ENCODE data around the gene BTK. TPM values are rescaled to one million over a fixed set of nuclear protein-coding genes. Genes with fewer than 3 reads are reported as not detected.

BTK gene
- total RNA-seq, 1 experiment from 2014 or later, result 0.35 TPM

- Histone ChIP-seq H2BK12ac (ENCODE audit: insufficient read length, low read depth, low read length) (no peak overlapping the region), H3K27me3 (ENCODE audit: insufficient read depth, low read length) (no peaks in the 10 kb centered on the region), H3K79me2 (ENCODE audit: insufficient read depth, low read length) (peaks cover 10% of the 10 kb centered on the region; the same call in 1 of the 2 replicates), H3K18ac (ENCODE audit: insufficient read length, low read depth, low read length) (peak overlapping the region; percentile 7), H2AFZ (ENCODE audit: low read length) (no peak overlapping the region), H3K4me2 (ENCODE audit: insufficient read depth, insufficient read length, low read length) (peak overlapping the region; percentile 91), H2BK15ac (ENCODE audit: low read depth, low read length) (no peak overlapping the region), H3K14ac (ENCODE audit: insufficient read depth, low read length) (no peak overlapping the region), H3K23ac (ENCODE audit: insufficient read length, low read depth, low read length) (no peak overlapping the region), H3K23me2 (ENCODE audit: insufficient read length, low read depth, low read length, poor library complexity, severe bottlenecking) (peaks cover 3% of the 10 kb centered on the region), H2AK5ac (ENCODE audit: insufficient read length, low read length) (no peak overlapping the region), H4K5ac (ENCODE audit: insufficient read length, low read depth, low read length) (no peak overlapping the region), H4K8ac (replicated peaks; ENCODE audit: insufficient read length, low read depth, low read length) (no peak overlapping the region), H3K4ac (ENCODE audit: low read depth, low read length) (no peak overlapping the region), H2BK20ac (ENCODE audit: low read depth, low read length, poor library complexity, severe bottlenecking) (no peak overlapping the region), H2BK120ac (ENCODE audit: low read depth, low read length, poor library complexity, severe bottlenecking) (no peak overlapping the region), H3K27ac (ENCODE audit: insufficient read length, low read depth, low read length) (peak overlapping the region; percentile 5), H3K56ac (ENCODE audit: insufficient read length, low read depth, low read length) (no peak overlapping the region), H4K20me1 (ENCODE audit: control insufficient read depth, insufficient read depth, insufficient read length) (no peaks in the 10 kb centered on the region), H3K4me1 (ENCODE audit: insufficient read depth, low read length) (no peaks in the 10 kb centered on the region), H3K9ac (ENCODE audit: extremely low read depth, insufficient read length, low read length) (peak overlapping the region; percentile 87), H2BK5ac (ENCODE audit: insufficient read length, low read length) (no peak overlapping the region), H3T11ph (ENCODE audit: low read length) (no peak overlapping the region), H3K9me3 (ENCODE audit: control insufficient read depth, low read depth, low read length) (peaks cover 27% of the 10 kb centered on the region), H4K91ac (ENCODE audit: insufficient read length, low read depth, low read length) (no peak overlapping the region), H3K79me1 (ENCODE audit: insufficient read depth, low read depth, low read length, poor library complexity, severe bottlenecking) (no peaks in the 10 kb centered on the region)
- no peak for DNase-seq
- Mint-ChIP-seq H3K4me3 (peak overlapping the region; percentile 89 to 93), H3K36me3 (ENCODE audit: insufficient read depth in 1 of 3, low read depth in 3 of 3) (peaks cover 13 to 30% (median 13%) of the 10 kb centered on the region in 3 experiments; a peak in 6 of 7 replicates), H3K4me1 (peaks cover 5 to 11% of the 10 kb centered on the region in 2 experiments; a peak in 3 of 4 replicates), H3K9me3 (peaks cover 56 to 63% of the 10 kb centered on the region in 2 experiments), H3K27ac (peak overlapping the region; percentile 72 to 95 (median 91); a peak in 6 of 7 replicates), H3K27me3 (ENCODE audit: low read depth) (no peaks in the 10 kb centered on the region)
- WGBS (ENCODE audit: extremely low coverage, insufficient read length, low lambda C conversion rate), result 100% methylated on average over 1 of the region's 4 CpGs
- no peak for TF ChIP-seq CTCF (conservative IDR thresholded peaks at IDR 0.05)
Measured at GRCh38 chrX:101349193-101349562, 36.8 kb downstream of the BTK start.

Data from H9 (cell line).